ENCODE measurements around the gene COL6A1.

COL6A1 gene

GRCh38 chr21:45983981-45984551 is 2.5 kb downstream of the COL6A1 start:
- DNase-seq: peak; percentile 51

GRCh38 chr21:45984584-45985095 is 3.1 kb downstream of the COL6A1 start:
- DNase-seq: no peak

- no peak for DNase-seq
Measured at GRCh38 chr21:45985471-45986315, 4.1 kb downstream of the COL6A1 start.

- DNase-seq: no peak
Measured at GRCh38 chr21:45986316-45987051, 4.9 kb downstream of the COL6A1 start.

GRCh38 chr21:45987121-45987711 is 5.6 kb downstream of the COL6A1 start:
- no peak for DNase-seq

GRCh38 chr21:45988366-45989347 is 7.1 kb downstream of the COL6A1 start:
- DNase-seq: no peak

GRCh38 chr21:45989355-45990048 is 7.9 kb downstream of the COL6A1 start:
- DNase-seq: no peak

GRCh38 chr21:45990049-45990711 is 8.6 kb downstream of the COL6A1 start:
- DNase-seq: no peak

GRCh38 chr21:45990741-45991605 is 9.4 kb downstream of the COL6A1 start:
- DNase-seq: no peak

GRCh38 chr21:45991606-45992300 is 10.2 kb downstream of the COL6A1 start:
- no peak for DNase-seq

GRCh38 chr21:45992301-45993209 is 11.0 kb downstream of the COL6A1 start:
- DNase-seq: no peak

GRCh38 chr21:45993210-45994085 is 11.9 kb downstream of the COL6A1 start:
- DNase-seq: no peak

- no peak for DNase-seq
Measured at GRCh38 chr21:45994086-45994661, 12.6 kb downstream of the COL6A1 start.

GRCh38 chr21:45994759-45995685 is 13.5 kb downstream of the COL6A1 start:
- no peak for DNase-seq

GRCh38 chr21:45995686-45996179 is 14.2 kb downstream of the COL6A1 start:
- DNase-seq: no peak
